Suprapubic skin (tissue), 3 donors: ENCODE measurements around the gene GALM.

Experiments
- CTCF ChIP-seq, 2 donors: fragments of 200-600 bp in 1 of 2; fragments of 450-650 bp in 1 of 2; sonication (generic) in 1 of 2; IDR thresholded peaks; one replicate each; pipeline ENCODE4 v1.5.1; 2016 to 2019; ENCODE audit warnings: antibody characterized with exemption in 2 of 2, mild to moderate bottlenecking in 1 of 2, moderate library complexity in 1 of 2
- EP300 ChIP-seq: sonication (generic); formaldehyde crosslinking; IDR thresholded peaks from one replicate; pipeline ENCODE4 v1.6.1; 2017; ENCODE audit warnings: antibody characterized with exemption

- TF ChIP-seq CTCF (IDR thresholded peaks at IDR 0.05) (no peak), EP300 (no peak)
These were observed 10.5 kb upstream of the GALM start for GRCh38 chr2:38655441-38655840.
